ENCODE data around the gene EDARADD.
"Not testable (repeated sequence)": the region's sequence is repeated elsewhere in the genome, so short reads cannot be mapped to it uniquely, and the experiment has no call there.

Gene EDARADD

GRCh38 chr1:236393681-236394481, at the start of gene EDARADD:
Gene EDARADD, plus strand, starts transcription at chr1:236394286. Its CDS starts 159 bp downstream, at chr1:236394445.
- DNase-seq (ENCODE audit: low spot score), result no peak

- no peak for DNase-seq (ENCODE audit: low spot score)
These were observed 48.4 kb upstream of the EDARADD start for GRCh38 chr1:236345728-236346127.

DNA sequence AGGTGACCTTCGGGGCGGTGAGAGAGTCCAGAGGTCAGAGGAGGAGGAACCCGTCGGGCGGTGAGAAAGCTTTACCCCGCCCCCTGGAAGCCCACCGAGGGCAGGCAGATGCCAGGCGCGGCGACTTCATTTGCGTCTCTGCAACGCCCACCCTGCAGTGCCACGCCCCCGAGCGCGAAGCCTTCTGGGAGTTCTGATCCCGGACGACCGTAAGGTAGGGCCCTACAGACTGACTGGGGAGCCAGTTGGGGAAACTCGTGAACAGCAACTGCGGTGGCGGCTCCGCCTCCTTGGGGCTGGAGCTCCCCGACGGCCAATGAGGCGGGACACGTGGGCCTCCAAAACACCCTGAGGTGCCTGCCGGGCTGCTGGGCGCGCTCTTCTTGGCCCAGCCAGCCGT, 46.0 kb upstream of the EDARADD start:
- DNase-seq (ENCODE audit: low spot score), result no peak

GRCh38 chr1:236350308-236350707, 43.8 kb upstream of the EDARADD start:
- DNase-seq (ENCODE audit: low spot score), result no peak

GRCh38 chr1:236351875-236352573, 42.1 kb upstream of the EDARADD start:
- no peak for DNase-seq (ENCODE audit: low spot score)

DNA sequence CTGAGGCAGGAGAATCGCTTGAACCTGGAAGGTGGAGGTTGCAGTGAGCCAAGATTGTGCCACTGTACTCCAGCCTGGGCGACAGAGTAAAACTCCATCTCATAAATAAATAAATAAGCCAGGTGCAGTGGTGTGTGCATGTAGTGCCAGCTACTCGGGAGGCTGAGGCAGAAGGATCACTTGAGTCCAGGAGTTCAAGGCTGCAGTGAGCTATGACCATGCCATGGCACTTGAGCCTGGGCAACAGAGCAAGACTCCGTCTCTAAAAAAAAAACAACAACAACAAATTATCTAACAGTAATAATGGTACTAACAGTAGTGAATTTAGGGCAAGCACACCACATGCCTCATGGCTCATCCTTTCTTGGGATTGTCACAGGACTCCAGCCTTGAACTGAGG, 41.3 kb upstream of the EDARADD start:
- not testable (repeated sequence) for DNase-seq (ENCODE audit: low spot score)

DNA sequence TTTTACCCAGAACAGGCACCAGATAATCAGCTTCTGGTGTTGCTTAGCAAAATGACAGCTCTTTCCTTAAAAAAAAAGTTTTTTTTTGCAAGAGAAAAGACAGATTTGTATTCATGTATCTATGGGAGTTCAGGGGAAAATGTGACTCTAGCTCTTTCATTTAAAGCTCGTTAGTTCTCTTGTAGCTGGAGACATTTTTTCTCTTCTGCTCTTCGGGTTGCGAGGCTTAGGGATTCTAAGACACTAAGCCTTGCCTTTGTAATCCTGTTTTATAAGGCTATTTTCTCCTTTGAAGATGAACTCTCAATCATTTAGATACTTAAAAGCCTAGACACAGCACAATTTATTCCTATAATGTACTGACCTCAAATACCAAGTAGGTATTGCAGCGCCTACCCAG, 40.3 kb upstream of the EDARADD start:
- no peak for DNase-seq (ENCODE audit: low spot score)

DNA sequence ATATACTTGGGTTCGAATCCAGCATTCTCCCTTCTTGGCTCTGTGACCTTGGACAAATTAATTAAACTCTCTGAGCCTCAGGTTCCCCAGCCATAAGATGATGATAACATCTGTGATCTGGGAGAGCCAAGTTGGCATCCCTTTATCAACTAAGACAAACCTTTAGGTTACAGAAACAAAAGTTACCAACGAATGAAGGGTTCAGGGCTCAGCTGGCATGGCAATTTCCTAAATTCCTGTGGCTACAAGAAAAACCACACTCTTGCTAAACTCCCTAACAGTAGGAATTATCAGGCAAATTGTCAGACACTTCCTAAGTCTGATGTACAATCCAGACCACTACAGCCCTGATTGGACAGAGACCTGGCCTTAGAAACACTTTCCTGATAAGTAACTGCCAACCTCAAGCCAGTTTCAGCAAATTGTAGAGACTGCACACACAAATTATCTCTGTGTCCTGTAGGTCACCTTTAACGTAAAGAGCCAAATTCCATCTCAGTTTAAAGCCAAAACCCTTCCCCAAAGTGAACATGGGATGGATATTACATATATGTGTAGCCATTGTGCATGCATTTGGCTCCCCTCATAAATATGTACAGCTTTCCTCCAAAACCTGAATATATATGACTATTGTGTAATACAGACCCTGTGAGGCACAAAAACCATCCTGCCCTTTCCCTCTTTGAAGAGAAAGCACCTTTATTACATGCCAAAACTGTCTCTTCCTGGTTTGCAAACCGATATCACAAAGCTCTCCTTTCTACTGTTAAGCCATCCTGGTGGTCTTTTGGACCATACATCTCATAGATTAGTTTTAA, 39.5 kb upstream of the EDARADD start:
- no peak for DNase-seq (ENCODE audit: low spot score)

DNA sequence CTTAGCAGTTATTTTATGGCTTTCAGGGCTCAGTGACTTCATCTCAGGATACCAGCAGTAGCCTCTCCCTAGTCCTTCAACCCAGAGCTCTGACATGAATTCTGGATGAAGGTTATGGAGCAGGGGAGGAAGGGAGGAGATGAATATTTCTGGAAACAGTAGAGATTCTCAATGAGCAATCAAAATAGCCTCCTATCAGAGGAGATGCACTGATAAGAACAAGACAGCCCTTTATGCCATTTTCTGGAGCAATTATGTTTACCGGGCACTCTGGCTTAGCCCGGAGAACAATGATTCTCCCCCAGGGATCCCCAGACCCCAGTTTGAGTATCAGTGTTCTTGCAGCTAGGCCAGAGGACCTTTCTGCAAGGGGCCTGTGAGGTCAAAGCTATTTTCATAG, 37.9 kb upstream of the EDARADD start:
- DNase-seq (ENCODE audit: low spot score), result no peak

DNA sequence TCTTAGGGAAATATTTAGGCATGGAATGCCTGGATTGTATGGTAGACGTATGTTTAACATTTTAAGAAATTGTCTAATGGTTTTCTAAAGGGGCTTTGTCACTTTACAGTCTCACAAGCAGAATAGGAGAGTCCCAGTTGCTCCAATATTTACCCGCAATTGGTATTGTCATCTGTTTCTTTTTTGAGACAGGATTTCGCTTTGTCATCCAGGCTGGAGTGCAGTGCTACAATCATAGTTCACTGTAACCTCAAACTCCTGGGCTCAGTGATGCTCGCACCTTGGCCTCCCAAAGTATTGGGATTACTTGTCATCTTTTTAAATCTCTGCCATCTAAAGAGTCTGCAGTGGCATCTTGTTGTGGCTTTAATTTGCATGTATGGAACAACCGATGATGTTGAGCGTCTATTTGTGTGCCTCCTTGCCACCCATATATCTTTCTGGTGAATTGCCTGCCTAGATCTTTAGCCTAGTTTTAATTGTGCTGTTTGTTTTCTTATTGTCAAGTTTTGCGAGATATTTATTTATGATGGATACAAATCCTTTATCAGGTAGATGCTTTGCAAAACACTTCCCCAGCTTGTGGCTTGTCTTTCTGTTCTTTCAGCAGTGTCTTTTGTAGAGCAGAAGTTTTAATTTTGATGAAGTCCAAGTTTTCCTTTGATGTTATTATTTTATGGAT, 32.0 kb upstream of the EDARADD start:
- DNase-seq (ENCODE audit: low spot score), result no peak

DNA sequence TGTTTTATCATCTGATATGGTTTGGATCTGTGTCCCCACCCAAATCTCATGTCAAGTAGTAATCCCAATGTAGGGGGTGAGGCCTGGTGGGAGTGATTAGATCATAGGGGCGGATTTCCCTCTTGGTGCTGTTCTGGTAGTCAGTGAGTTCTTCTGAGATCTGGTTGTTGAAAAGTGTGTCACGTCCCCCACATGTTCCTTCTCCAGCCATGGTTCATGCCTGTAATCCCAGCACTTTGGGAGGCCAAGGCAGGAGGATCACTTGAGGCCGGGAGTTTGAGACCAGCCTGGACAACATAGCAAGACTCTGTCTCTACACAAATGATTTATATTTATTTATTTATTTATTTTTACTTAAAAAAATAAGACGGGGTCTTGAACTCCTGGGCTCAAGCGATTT, 30.8 kb upstream of the EDARADD start:
- DNase-seq (ENCODE audit: low spot score), result no peak

DNA sequence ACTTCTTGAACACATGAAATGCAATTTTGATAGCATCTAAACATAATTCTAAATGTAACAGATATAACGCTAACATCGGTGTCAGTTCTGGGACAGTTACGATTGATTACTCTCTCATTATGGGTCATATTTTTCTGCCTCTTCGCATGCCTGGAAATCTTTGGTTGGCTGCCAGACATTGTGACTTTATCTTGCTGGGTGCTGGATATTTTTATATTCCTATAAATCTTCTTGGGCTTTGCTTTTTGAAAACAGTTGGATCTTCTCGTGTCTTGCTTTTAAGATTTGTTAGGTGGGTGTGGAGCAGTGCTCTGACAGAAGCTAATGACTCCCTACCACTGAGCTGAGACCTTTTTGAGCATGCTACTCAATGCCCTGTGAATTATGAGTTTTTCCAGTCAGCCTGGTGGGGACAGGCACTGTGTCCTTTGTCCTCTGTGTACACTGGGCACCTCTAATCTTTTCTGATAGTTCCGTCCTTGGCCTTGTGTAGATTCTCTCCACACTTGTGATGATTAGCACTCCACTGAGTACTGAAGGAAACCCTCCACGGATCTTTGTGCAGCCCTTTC, 28.0 kb upstream of the EDARADD start:
- no peak for DNase-seq (ENCODE audit: low spot score)

DNA sequence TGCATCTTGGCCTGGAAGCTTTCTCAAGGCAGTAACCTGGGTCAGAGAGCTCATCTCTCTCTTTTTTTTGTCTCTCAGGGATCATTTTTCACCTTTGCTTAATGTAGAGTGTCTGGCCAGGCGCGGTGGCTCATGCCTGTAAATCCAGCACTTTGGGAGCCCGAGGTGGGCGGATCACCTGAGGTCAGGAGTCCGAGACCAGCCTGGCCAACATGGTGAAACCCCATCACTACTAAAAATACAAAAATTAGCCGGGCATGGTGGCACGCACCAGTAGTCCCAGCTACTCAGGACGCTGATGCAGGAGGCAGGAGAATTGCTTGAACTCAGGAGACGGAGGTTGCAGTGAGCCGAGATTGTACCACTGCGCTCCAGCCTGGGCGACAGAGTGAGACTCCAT, 27.4 kb upstream of the EDARADD start:
- DNase-seq (ENCODE audit: low spot score), result not testable (repeated sequence)

DNA sequence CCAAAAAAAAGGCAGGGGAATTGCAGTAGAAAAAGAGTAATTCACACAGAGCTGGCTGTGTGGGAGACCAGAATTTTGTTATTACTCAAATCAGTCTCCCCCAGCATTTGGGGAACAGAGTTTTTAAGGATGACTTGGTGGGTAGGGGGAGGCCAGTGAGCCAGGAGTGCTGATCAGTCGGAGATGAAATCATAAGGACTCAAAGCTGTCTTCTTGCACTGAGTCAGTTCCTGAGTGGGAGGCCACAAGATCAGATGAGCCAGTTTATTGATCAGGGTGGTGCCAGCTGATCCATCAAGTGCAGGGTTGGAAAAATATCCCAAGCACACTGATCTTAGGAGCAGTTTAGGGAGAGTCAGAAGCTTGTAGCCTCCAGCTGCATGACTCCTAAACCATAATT, 23.7 kb upstream of the EDARADD start:
- no peak for DNase-seq (ENCODE audit: low spot score)

DNA sequence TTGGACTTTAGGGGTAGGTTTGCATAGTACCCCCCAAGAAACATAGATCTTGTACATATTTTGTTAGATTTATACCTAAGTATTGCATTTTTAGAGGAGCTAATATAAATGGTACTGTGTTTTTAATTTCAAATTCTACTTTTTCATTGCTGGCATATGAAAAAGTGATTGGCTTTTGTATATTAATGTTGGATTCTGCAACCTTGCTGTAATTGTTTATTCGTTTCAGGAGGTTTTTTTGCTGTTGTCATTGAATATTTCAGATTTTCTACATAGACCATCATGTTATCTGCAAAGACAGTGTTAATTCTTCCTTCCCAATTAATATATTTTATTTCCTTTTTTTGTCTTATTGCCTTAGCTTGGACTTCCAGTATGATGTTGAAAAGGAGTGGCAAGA, 23.0 kb upstream of the EDARADD start:
- DNase-seq (ENCODE audit: low spot score), result no peak

DNA sequence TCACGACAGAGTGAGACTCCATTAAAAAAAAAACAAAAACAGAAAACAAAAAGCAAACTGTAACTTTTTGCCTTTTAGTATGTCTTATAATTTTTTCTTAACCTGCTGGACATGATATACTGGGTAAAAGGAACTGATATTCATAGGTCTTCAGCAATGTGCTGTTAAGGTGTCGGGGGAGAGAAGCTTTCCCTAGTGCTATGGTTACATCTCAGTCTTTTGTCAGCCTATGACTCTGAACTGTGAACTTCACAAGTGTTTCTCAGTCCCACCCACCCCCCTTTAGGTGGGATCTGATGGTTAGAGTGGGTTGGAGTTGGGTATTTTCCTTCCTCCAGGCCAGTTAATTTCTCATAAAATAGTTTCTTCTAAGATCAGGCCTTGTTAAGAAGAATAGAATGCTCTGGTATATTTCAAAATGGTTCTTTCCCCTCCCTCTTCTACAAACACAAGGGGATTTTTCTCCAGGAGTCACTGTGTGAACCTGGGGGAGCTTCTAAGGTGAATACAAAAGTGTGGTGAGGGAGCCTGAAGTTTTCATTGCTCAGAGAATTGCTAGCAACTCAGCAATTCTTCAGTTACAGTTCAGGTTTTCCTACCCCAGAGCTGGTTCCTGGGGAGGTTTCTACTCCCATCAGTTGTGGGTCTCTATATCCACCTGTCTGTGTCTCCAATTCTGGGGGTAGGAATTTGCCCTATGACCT, 16.1 kb upstream of the EDARADD start:
- DNase-seq (ENCODE audit: low spot score), result no peak

- DNase-seq (ENCODE audit: low spot score), result no peak
These were observed 12.4 kb upstream of the EDARADD start for GRCh38 chr1:236381565-236382158.

- DNase-seq (ENCODE audit: low spot score), result no peak
These were observed 5.8 kb upstream of the EDARADD start for GRCh38 chr1:236388332-236388731.

GRCh38 chr1:236389253-236389652, 4.8 kb upstream of the EDARADD start:
- DNase-seq (ENCODE audit: low spot score), result no peak

GRCh38 chr1:236391008-236391407, 3.1 kb upstream of the EDARADD start:
- DNase-seq (ENCODE audit: low spot score), result no peak

DNA sequence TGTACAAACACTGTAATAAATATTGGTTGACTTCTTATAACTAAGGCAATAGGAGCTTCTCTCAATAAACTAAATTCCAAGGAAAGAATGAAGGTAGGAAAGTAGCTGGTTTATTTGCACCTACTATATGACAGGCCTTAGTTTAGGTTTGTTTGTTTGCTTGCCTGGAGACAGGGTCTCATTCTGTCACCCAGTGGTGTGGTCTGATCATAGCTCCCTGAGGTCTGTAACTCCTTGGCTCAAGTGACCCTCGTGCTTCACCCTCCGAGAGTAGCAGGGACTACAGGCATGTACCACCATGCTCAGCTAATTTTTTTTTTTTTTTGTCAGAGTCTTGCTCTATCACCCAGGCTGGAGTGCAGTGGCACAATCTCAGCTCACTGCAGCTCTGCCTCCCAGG, 1.9 kb upstream of the EDARADD start:
- DNase-seq (ENCODE audit: low spot score), result no peak
